Mesenchymal stem cell (in vitro differentiated cells and primary cell): Measurements from ENCODE around the gene GRM1.

Experiments
- DNase-seq: peaks from one replicate; pipeline ENCODE4 v3.0.0-alpha.2; 2013
- H2AFZ ChIP-seq: one replicate; pipeline ENCODE4 v1.6.1; 2013; ENCODE audit warnings: low read depth, mild to moderate bottlenecking, control low read depth, inconsistent platforms, low read length, moderate library complexity
- H2AK5ac ChIP-seq: 2 replicates; pipeline ENCODE4 v1.6.1; 2013; ENCODE audit warnings: low read length, moderate library complexity, mild to moderate bottlenecking, inconsistent platforms; ENCODE audit not compliant: severe bottlenecking
- H2BK120ac ChIP-seq: one replicate; pipeline ENCODE4 v1.6.1; 2013; ENCODE audit warnings: low read depth, mild to moderate bottlenecking, inconsistent platforms, low read length, moderate library complexity
- H2BK12ac ChIP-seq, 2 experiments: one replicate each; pipeline ENCODE4 v1.6.1; 2013; ENCODE audit warnings: inconsistent platforms in 2 of 2, low read length in 2 of 2, mild to moderate bottlenecking in 2 of 2, moderate library complexity in 2 of 2, control low read depth in 1 of 2
- H2BK15ac ChIP-seq: one replicate; pipeline ENCODE4 v1.6.1; 2013; ENCODE audit warnings: mild to moderate bottlenecking, low read depth, inconsistent platforms; ENCODE audit not compliant: poor library complexity, severe bottlenecking
- H2BK5ac ChIP-seq: 2 replicates; pipeline ENCODE4 v1.6.1; 2013; ENCODE audit warnings: low read depth, mild to moderate bottlenecking, low read length, control low read depth, inconsistent platforms; ENCODE audit not compliant: poor library complexity, severe bottlenecking
- H3K14ac ChIP-seq, 2 experiments: one replicate each; pipeline ENCODE4 v1.6.1; 2013; ENCODE audit warnings: inconsistent platforms in 2 of 2, low read length in 2 of 2, control low read depth in 1 of 2, mild to moderate bottlenecking in 1 of 2, moderate library complexity in 1 of 2
- H3K18ac ChIP-seq, 2 experiments: one replicate each; pipeline ENCODE4 v1.6.1; 2013; ENCODE audit warnings: inconsistent platforms in 2 of 2, low read length in 2 of 2, control low read depth in 1 of 2, low read depth in 1 of 2, mild to moderate bottlenecking in 1 of 2
- H3K23ac ChIP-seq, 2 experiments: one replicate each; pipeline ENCODE4 v1.6.1; 2013; ENCODE audit warnings: inconsistent platforms in 2 of 2, low read length in 2 of 2, mild to moderate bottlenecking in 2 of 2, moderate library complexity in 2 of 2, control low read depth in 1 of 2
- H3K27ac ChIP-seq: 2 replicates; pipeline ENCODE4 v1.5.1; 2013; ENCODE audit warnings: mild to moderate bottlenecking, moderate library complexity, low read length, control low read depth, inconsistent platforms; ENCODE audit not compliant: poor library complexity, severe bottlenecking
- H3K27me3 ChIP-seq, 2 experiments: 2 replicates each; pipeline versions ENCODE4 v1.6.1 to v1.7.0; 2013; ENCODE audit warnings: low read length in 2 of 2, mild to moderate bottlenecking in 2 of 2, moderate library complexity in 2 of 2, control low read depth in 1 of 2, inconsistent platforms in 1 of 2; ENCODE audit not compliant: control insufficient read depth in 1 of 2, insufficient read depth in 1 of 2
- H3K36me3 ChIP-seq, 2 experiments: 2 replicates each; pipeline versions ENCODE4 v1.6.1 to v1.7.0; 2013; ENCODE audit warnings: low read length in 2 of 2, control low read depth in 1 of 2, inconsistent platforms in 1 of 2, low read depth in 1 of 2, mild to moderate bottlenecking in 1 of 2; ENCODE audit not compliant: insufficient read depth in 2 of 2, control insufficient read depth in 1 of 2
- H3K4ac ChIP-seq, 2 experiments: one replicate each; pipeline ENCODE4 v1.6.1; 2013; ENCODE audit warnings: inconsistent platforms in 2 of 2, low read length in 2 of 2, mild to moderate bottlenecking in 2 of 2, moderate library complexity in 2 of 2, control low read depth in 1 of 2, low read depth in 1 of 2
- H3K4me1 ChIP-seq: 2 replicates; pipeline ENCODE4 v1.6.1; 2013; ENCODE audit warnings: low read depth, low read length, control low read depth; ENCODE audit not compliant: control insufficient read depth, insufficient read depth
- H3K4me2 ChIP-seq: 2 replicates; pipeline ENCODE4 v1.6.1; 2013; ENCODE audit warnings: low read length, mild to moderate bottlenecking, inconsistent platforms; ENCODE audit not compliant: poor library complexity, severe bottlenecking
- H3K4me3 ChIP-seq, 2 experiments: 2 replicates each; pipeline versions ENCODE4 v1.5.1 to v1.7.0; 2013; ENCODE audit warnings: low read length in 2 of 2, mild to moderate bottlenecking in 2 of 2, control low read depth in 1 of 2, low read depth in 1 of 2; ENCODE audit not compliant: insufficient read depth in 1 of 2
- H3K79me1 ChIP-seq: replicated peaks from 2 replicates; pipeline ENCODE4 v1.6.1; 2013; ENCODE audit warnings: mild to moderate bottlenecking, control low read depth, low read length, inconsistent platforms; ENCODE audit not compliant: poor library complexity, severe bottlenecking
- H3K9ac ChIP-seq: 2 replicates; pipeline ENCODE4 v1.7.0; 2013; ENCODE audit warnings: mild to moderate bottlenecking, low read length, moderate library complexity
- H3K9me3 ChIP-seq: 2 replicates; pipeline ENCODE4 v1.7.0; 2013; ENCODE audit warnings: mild to moderate bottlenecking, low read length; ENCODE audit not compliant: control insufficient read depth
- H4K8ac ChIP-seq: one replicate; pipeline ENCODE4 v1.6.1; 2013; ENCODE audit warnings: inconsistent platforms, mild to moderate bottlenecking, low read length, moderate library complexity
- H4K91ac ChIP-seq: one replicate; pipeline ENCODE4 v1.6.1; 2013; ENCODE audit warnings: mild to moderate bottlenecking, low read length, inconsistent platforms
- WGBS: methylation state at CpG from one replicate; pipeline ENCODE4 v1.1.7; 2013; ENCODE audit warnings: mixed read lengths; 5-methylcytosine and 5-hydroxymethylcytosine counted together

Gene GRM1

DNA sequence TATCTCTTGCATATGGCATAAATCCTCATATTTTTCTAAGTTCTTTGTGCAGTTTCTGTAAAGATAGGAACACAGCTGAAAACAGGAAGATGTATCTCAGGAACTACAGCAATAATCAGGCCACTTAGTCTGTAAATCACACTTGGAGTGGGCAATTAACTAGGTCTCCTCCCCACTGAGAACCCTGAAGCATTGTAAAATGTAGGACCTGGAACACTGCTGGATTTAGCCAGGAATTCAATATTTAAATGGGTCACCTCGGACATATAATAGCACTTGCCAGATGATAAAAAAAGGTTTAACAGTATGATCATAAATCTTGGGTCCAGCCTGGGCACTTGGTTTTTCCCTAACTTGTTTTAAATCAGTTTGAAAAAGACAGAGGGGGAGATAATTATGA lies 155.0 kb downstream of the GRM1 start:
- WGBS: 56% methylated on average over 1 of the region's 1 CpG
- Histone ChIP-seq H3K14ac (no peak overlapping the region), H3K27me3 (no peaks in the 10 kb centered on the region), H3K36me3 (no peaks in the 10 kb centered on the region), H3K4ac (no peak overlapping the region), H2BK12ac (no peak overlapping the region), H3K23ac (no peak overlapping the region), H3K4me2 (no peak overlapping the region), H3K18ac (no peak overlapping the region), H3K27ac (no peak overlapping the region), H2AK5ac (no peak overlapping the region), H2BK15ac (no peak overlapping the region), H2BK120ac (no peak overlapping the region), H3K79me1 (no peaks in the 10 kb centered on the region), H2BK5ac (no peak overlapping the region), H3K4me3 (no peak overlapping the region), H4K8ac (no peak overlapping the region), H3K4me1 (no peaks in the 10 kb centered on the region), H3K9me3 (no peaks in the 10 kb centered on the region), H2AFZ (no peak overlapping the region), H3K9ac (no peak overlapping the region), H4K91ac (no peak overlapping the region)
- no peak for DNase-seq

DNA sequence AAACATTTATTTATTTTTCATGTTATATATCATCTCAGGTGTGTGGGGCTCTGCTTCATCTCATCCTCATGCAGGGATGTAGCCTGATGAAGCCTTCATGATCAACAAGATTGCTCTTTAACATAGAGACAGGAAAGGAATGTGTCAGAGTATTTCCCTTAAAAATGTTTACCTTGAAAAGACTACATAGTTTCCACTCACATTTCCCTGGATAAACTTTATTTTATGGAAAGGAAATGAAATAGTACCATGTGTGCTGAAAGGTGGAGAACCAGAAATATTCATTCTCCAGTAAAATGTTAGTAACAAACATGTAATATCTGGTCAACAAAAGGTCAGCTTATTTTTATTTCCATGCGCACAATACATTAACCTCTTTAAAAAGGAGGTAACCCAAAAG lies 155.8 kb downstream of the GRM1 start:
- WGBS: 94% methylated on average over 1 of the region's 1 CpG
- Histone ChIP-seq H2BK12ac (no peak overlapping the region), H2AK5ac (no peak overlapping the region), H3K14ac (no peak overlapping the region), H4K91ac (no peak overlapping the region), H3K9me3 (no peaks in the 10 kb centered on the region), H3K27me3 (no peaks in the 10 kb centered on the region), H2BK120ac (no peak overlapping the region), H3K18ac (no peak overlapping the region), H3K79me1 (no peaks in the 10 kb centered on the region), H3K4me3 (no peak overlapping the region), H3K4ac (no peak overlapping the region), H3K36me3 (no peaks in the 10 kb centered on the region), H3K23ac (no peak overlapping the region), H2AFZ (no peak overlapping the region), H3K4me2 (no peak overlapping the region), H3K27ac (no peak overlapping the region), H2BK15ac (no peak overlapping the region), H4K8ac (no peak overlapping the region), H3K4me1 (no peaks in the 10 kb centered on the region), H3K9ac (no peak overlapping the region), H2BK5ac (no peak overlapping the region)
- no peak for DNase-seq

DNA sequence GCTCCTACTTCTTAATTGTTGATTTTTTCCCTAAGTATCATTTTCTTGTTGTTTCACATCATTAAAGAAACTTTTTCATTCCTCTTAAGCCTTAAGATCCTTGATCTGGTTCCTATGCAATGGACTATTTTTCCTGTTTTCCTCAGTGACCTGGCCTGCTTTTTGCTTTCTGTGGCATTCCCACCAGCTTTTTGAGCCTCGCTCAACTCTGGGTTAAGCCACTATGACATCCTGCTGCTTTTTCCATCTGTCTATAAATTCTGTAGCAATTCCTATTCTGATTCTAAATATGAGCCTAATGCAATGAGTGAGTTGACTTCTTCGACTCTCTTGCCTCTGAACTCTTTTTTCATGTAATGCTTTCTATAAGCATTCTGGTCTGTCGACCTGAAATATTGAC lies 160.3 kb downstream of the GRM1 start:
- no peak overlapping the region for H2BK12ac ChIP-seq
- H2AK5ac ChIP-seq: no peak overlapping the region
- no peak overlapping the region for H2BK5ac ChIP-seq
- H2BK15ac ChIP-seq: no peak overlapping the region
- H4K8ac ChIP-seq: no peak overlapping the region
- H3K4ac ChIP-seq: no peak overlapping the region
- no peaks in the 10 kb centered on the region for H3K4me1 ChIP-seq
- no peaks in the 10 kb centered on the region for H3K9me3 ChIP-seq
- no peak overlapping the region for H3K27ac ChIP-seq
- no peak overlapping the region for H3K4me3 ChIP-seq
- WGBS: 78% methylated on average over 3 of the region's 3 CpGs
- H3K18ac ChIP-seq: no peak overlapping the region
- no peaks in the 10 kb centered on the region for H3K27me3 ChIP-seq
- no peak overlapping the region for H4K91ac ChIP-seq
- no peak overlapping the region for H3K9ac ChIP-seq
- H2AFZ ChIP-seq: no peak overlapping the region
- no peak overlapping the region for H3K14ac ChIP-seq
- no peaks in the 10 kb centered on the region for H3K36me3 ChIP-seq
- no peak overlapping the region for H3K4me2 ChIP-seq
- no peak for DNase-seq
- H3K79me1 ChIP-seq: no peaks in the 10 kb centered on the region
- H3K23ac ChIP-seq: no peak overlapping the region
- no peak overlapping the region for H2BK120ac ChIP-seq

DNA sequence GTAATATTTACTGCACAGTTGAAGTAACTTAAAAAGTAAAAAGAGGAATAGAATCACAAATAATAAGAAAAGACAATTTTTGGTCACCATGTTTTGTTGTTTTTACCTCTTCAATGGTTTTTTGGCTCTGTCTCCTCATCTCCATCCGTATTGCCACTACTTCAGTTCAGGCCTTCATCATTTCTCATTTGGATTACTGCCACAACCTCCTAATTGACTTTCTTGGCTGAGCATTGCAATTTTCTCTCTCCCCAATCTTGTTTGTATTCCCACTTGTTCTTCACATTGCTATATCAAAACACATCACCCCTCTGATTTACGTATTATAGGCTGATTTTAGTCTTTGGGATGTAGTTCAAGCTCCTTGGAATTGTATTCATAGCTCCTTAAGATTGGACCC lies 161.7 kb downstream of the GRM1 start:
- no peaks in the 10 kb centered on the region for H3K36me3 ChIP-seq

More for the DNA sequence above, 161.7 kb downstream of the GRM1 start:
- H3K23ac ChIP-seq: no peak overlapping the region
- no peak overlapping the region for H3K9ac ChIP-seq
- no peaks in the 10 kb centered on the region for H3K4me1 ChIP-seq
- no peak overlapping the region for H4K91ac ChIP-seq
- no peak overlapping the region for H3K4ac ChIP-seq
- H2BK12ac ChIP-seq: no peak overlapping the region
- WGBS: 81% methylated on average over 1 of the region's 2 CpGs
- H3K27me3 ChIP-seq: no peaks in the 10 kb centered on the region
- no peak for DNase-seq
- no peak overlapping the region for H3K14ac ChIP-seq
- no peaks in the 10 kb centered on the region for H3K79me1 ChIP-seq
- no peaks in the 10 kb centered on the region for H3K9me3 ChIP-seq
- H2BK120ac ChIP-seq: no peak overlapping the region
- H3K4me2 ChIP-seq: no peak overlapping the region
- H4K8ac ChIP-seq: no peak overlapping the region
- H2BK15ac ChIP-seq: no peak overlapping the region
- no peak overlapping the region for H3K27ac ChIP-seq
- H2AFZ ChIP-seq: no peak overlapping the region
- no peak overlapping the region for H2BK5ac ChIP-seq
- no peak overlapping the region for H3K4me3 ChIP-seq
- H3K18ac ChIP-seq: no peak overlapping the region
- H2AK5ac ChIP-seq: no peak overlapping the region
